ENCODE results near the gene APOE. TPM values are rescaled to one million over a fixed set of nuclear protein-coding genes. Genes with fewer than 3 reads are reported as not detected.
"Not testable (repeated sequence)": the region's sequence is repeated elsewhere in the genome, so short reads cannot be mapped to it uniquely, and the experiment has no call there.

APOE gene
- total RNA-seq, 1 experiment from 2014 or later = 9.4 TPM

DNA sequence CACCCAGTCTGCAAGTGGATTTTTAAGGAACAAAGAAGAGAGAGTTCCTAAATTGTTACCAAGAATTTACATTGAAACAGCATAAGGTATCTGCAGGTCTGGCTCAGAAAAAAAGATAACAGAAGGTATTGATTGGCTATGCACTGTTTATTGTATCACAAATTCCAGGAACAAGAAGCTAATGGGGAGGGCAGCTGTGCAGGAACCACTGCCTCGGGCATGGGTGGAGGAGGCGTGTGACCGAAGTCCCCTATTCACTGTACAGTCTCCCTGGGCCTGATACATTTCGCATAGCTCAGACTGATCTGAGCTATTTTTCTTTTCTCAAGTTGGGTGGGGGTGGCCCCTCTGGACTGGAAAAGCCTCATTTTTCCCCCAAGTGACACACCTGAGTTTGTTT is 47.8 kb upstream of the APOE start:
- TF ChIP-seq EZH2 (IDR thresholded peaks at IDR 0.05; ENCODE audit: borderline replicate concordance, low read depth, low read length, poor library complexity, severe bottlenecking) = no peak
- TF ChIP-seq, protein P1, sequence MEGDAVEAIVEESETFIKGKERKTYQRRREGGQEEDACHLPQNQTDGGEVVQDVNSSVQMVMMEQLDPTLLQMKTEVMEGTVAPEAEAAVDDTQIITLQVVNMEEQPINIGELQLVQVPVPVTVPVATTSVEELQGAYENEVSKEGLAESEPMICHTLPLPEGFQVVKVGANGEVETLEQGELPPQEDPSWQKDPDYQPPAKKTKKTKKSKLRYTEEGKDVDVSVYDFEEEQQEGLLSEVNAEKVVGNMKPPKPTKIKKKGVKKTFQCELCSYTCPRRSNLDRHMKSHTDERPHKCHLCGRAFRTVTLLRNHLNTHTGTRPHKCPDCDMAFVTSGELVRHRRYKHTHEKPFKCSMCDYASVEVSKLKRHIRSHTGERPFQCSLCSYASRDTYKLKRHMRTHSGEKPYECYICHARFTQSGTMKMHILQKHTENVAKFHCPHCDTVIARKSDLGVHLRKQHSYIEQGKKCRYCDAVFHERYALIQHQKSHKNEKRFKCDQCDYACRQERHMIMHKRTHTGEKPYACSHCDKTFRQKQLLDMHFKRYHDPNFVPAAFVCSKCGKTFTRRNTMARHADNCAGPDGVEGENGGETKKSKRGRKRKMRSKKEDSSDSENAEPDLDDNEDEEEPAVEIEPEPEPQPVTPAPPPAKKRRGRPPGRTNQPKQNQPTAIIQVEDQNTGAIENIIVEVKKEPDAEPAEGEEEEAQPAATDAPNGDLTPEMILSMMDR (conservative IDR thresholded peaks at IDR 0.05; ENCODE audit: low read depth, low read length) = no peak
- Histone ChIP-seq H3K27ac (ENCODE audit: low read depth, low read length, poor library complexity, severe bottlenecking) (no peak overlapping the region), H3K27me3 (replicated peaks; ENCODE audit: insufficient read depth, low read depth, low read length, poor library complexity) (no peaks in the 10 kb centered on the region), H3K9me3 (ENCODE audit: low read depth, low read length, poor library complexity, severe bottlenecking) (no peaks in the 10 kb centered on the region), H3K4me1 (ENCODE audit: insufficient read depth, low read length, poor library complexity, severe bottlenecking) (no peaks in the 10 kb centered on the region), H3K4me3 (ENCODE audit: low read depth, low read length, poor library complexity, severe bottlenecking) (no peak overlapping the region), H3K36me3 (ENCODE audit: insufficient read depth, low read length, poor library complexity, severe bottlenecking) (no peaks in the 10 kb centered on the region)
- ChIA-PET POLR2A (ENCODE audit: low non-redundant PET) (no interaction called here), CTCF (no interaction called here)
- intact Hi-C loops (cut with micrococcal nuclease; ENCODE audit: unreplicated experiment) = no loop called here
- no TSS peak for BruUV-seq (replicated peaks)
- no peak for DNase-seq (ENCODE audit: low spot score)

DNA sequence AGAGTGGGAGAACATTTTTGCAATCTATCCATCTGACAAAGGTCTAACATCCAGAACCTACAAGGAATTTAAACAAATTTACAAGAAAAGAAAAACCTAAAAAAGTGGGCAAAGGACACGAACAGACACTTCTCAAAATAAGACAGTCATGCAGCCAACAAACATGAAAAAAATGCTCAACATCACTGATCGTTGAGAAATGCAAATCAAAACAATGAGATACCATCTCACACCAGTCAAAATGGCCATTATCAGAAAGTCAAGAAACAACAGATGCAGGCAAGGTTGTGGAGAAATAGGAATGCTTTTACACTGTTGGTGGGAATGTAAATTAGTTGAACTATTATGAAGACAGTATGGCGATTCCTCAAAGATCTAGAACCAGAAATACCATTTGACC is 44.0 kb upstream of the APOE start:
- CTCF ChIA-PET; H3K9me3 ChIP-seq (ENCODE audit: low read depth, low read length, poor library complexity, severe bottlenecking); H3K4me3 ChIP-seq (ENCODE audit: low read depth, low read length, poor library complexity, severe bottlenecking); H3K27ac ChIP-seq (ENCODE audit: low read depth, low read length, poor library complexity, severe bottlenecking); intact Hi-C loops (cut with micrococcal nuclease; ENCODE audit: unreplicated experiment); H3K27me3 ChIP-seq (replicated peaks; ENCODE audit: insufficient read depth, low read depth, low read length, poor library complexity); POLR2A ChIA-PET (ENCODE audit: low non-redundant PET); BruUV-seq (replicated peaks); H3K36me3 ChIP-seq (ENCODE audit: insufficient read depth, low read length, poor library complexity, severe bottlenecking); H3K4me1 ChIP-seq (ENCODE audit: insufficient read depth, low read length, poor library complexity, severe bottlenecking); DNase-seq (ENCODE audit: low spot score): not testable (repeated sequence)

DNA sequence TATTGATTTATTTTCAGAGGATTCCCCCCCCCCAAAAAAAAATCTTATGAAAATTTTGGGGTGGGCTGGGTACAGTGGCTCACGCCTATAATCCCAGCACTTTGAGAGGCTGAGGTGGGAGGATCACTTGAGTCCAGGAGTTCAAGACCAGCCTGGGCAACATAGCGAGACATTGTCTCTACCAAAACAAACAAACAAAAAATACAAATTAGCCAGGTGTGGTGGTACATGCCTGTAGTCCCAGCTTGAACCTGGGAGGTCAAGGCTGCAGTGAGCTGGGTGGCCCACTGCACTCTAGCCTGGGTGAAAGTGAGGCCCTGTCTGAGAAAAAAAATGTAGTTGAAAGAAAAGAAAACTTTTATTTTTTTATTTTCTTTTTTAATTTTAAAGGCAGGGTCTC is 41.6 kb upstream of the APOE start:
- BruUV-seq (replicated peaks) = no TSS peak
- Histone ChIP-seq H3K4me1 (ENCODE audit: insufficient read depth, low read length, poor library complexity, severe bottlenecking) (no peaks in the 10 kb centered on the region), H3K27me3 (replicated peaks; ENCODE audit: insufficient read depth, low read depth, low read length, poor library complexity) (no peaks in the 10 kb centered on the region), H3K36me3 (ENCODE audit: insufficient read depth, low read length, poor library complexity, severe bottlenecking) (no peaks in the 10 kb centered on the region), H3K4me3 (ENCODE audit: low read depth, low read length, poor library complexity, severe bottlenecking) (no peak overlapping the region), H3K9me3 (ENCODE audit: low read depth, low read length, poor library complexity, severe bottlenecking) (no peaks in the 10 kb centered on the region), H3K27ac (ENCODE audit: low read depth, low read length, poor library complexity, severe bottlenecking) (no peak overlapping the region)
- ChIA-PET POLR2A (ENCODE audit: low non-redundant PET) (no interaction called here), CTCF (no interaction called here)
- no peak for DNase-seq (ENCODE audit: low spot score)
- intact Hi-C loops (cut with micrococcal nuclease; ENCODE audit: unreplicated experiment) = no loop called here
- TF ChIP-seq, protein P1 (conservative IDR thresholded peaks at IDR 0.05; ENCODE audit: low read depth, low read length) = no peak
- no peak for TF ChIP-seq EZH2 (IDR thresholded peaks at IDR 0.05; ENCODE audit: borderline replicate concordance, low read depth, low read length, poor library complexity, severe bottlenecking)

DNA sequence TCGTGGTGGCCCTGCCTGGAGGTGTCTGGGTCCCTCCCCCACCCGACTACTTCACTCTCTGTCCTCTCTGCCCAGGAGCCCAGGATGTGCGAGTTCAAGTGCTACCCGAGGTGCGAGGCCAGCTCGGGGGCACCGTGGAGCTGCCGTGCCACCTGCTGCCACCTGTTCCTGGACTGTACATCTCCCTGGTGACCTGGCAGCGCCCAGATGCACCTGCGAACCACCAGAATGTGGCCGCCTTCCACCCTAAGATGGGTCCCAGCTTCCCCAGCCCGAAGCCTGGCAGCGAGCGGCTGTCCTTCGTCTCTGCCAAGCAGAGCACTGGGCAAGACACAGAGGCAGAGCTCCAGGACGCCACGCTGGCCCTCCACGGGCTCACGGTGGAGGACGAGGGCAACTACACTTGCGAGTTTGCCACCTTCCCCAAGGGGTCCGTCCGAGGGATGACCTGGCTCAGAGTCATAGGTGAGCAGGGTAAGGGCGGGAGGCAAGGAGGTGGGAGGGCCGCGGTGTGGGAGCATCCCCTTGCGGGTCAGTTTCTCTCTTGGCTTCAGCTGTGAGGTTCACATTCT is 40.3 kb upstream of the APOE start:
- CTCF ChIA-PET = no interaction called here
- no peak overlapping the region for H3K4me3 ChIP-seq (ENCODE audit: low read depth, low read length, poor library complexity, severe bottlenecking)

More for the DNA sequence above, 40.3 kb upstream of the APOE start:
- POLR2A ChIA-PET (ENCODE audit: low non-redundant PET) = no interaction called here
- no TSS peak for BruUV-seq (replicated peaks)
- DNase-seq (ENCODE audit: low spot score) = no peak
- no peak for TF ChIP-seq EZH2 (IDR thresholded peaks at IDR 0.05; ENCODE audit: borderline replicate concordance, low read depth, low read length, poor library complexity, severe bottlenecking)
- TF ChIP-seq, protein P1 (conservative IDR thresholded peaks at IDR 0.05; ENCODE audit: low read depth, low read length) = no peak
- intact Hi-C loops (cut with micrococcal nuclease; ENCODE audit: unreplicated experiment) = no loop called here
- no peaks in the 10 kb centered on the region for H3K4me1 ChIP-seq (ENCODE audit: insufficient read depth, low read length, poor library complexity, severe bottlenecking)
- no peaks in the 10 kb centered on the region for H3K27me3 ChIP-seq (replicated peaks; ENCODE audit: insufficient read depth, low read depth, low read length, poor library complexity)
- no peaks in the 10 kb centered on the region for H3K36me3 ChIP-seq (ENCODE audit: insufficient read depth, low read length, poor library complexity, severe bottlenecking)
- H3K27ac ChIP-seq (ENCODE audit: low read depth, low read length, poor library complexity, severe bottlenecking) = no peak overlapping the region
- no peaks in the 10 kb centered on the region for H3K9me3 ChIP-seq (ENCODE audit: low read depth, low read length, poor library complexity, severe bottlenecking)

Measured in A673 (cell line).